A549 (cell line): ENCODE data around the gene TNFAIP8L1. TPM values are rescaled to one million over a fixed set of nuclear protein-coding genes. Genes with fewer than 3 reads are reported as not detected.

ENCODE experiments used
- ATAC-seq, 2 experiments: fragments of 200-7000 bp in 1 of 2; fragments of >200 bp in 1 of 2; cut with Nextera tagmentation in 1 of 2; cut with Tn5 transposase in 1 of 2; 3 replicates each; pipeline versions ENCODE4 v1.8.0 to v1.9.1; 2018 to 2020; ENCODE audit warnings: mild to moderate bottlenecking in 1 of 2, moderate library complexity in 1 of 2
- CTCF ChIA-PET: fragments of 300-600 bp; sonication (Branson Sonifier 250); formaldehyde crosslinking; extraction: SDS; loops from one replicate; lab custom pipeline; 2021; ENCODE audit warnings: antibody characterized with exemption, inconsistent platforms; lab: Yijun Ruan, JAX
- POLR2A ChIA-PET: fragments of 350-600 bp; formaldehyde crosslinking; extraction: SDS; loops from one replicate; lab custom pipeline; 2021; ENCODE audit warnings: antibody characterized with exemption, inconsistent platforms; lab: Yijun Ruan, JAX
- DNase-seq, 2 experiments: peaks; one replicate each; pipeline versions ENCODE4 v3.0.0 to v3.0.0-alpha.2; 2011 to 2016; ENCODE audit warnings: low read depth in 1 of 2, low spot score in 1 of 2
- FAIRE-seq: peaks from 2 replicates; lab custom pipeline; 2011; peaks lifted over from hg19 to GRCh38; lab: Jason Lieb, UNC
- H3K27ac ChIP-seq, 2 experiments: fragments of >200 bp; sonication (Bioruptor Twin); formaldehyde crosslinking; 3 replicates each; pipeline ENCODE4 v1.5.1; 2016 to 2017
- H3K4me1 ChIP-seq: fragments of >200 bp; sonication (Bioruptor Twin); formaldehyde crosslinking; 3 replicates; pipeline ENCODE4 v1.6.1; 2016
- H3K4me2 ChIP-seq: fragments of >200 bp; sonication (Bioruptor Twin); formaldehyde crosslinking; 3 replicates; pipeline ENCODE4 v1.6.1; 2016
- H3K4me3 ChIP-seq: fragments of >200 bp; sonication (Bioruptor Twin); formaldehyde crosslinking; 3 replicates; pipeline ENCODE4 v1.5.1; 2016
- H3K9me3 ChIP-seq: fragments of >200 bp; sonication (Bioruptor Twin); formaldehyde crosslinking; 3 replicates; pipeline ENCODE4 v1.6.1; 2016
- BHLHE40 ChIP-seq: IDR thresholded peaks from 2 replicates; pipeline ENCODE4 v1.6.1; 2012; ENCODE audit warnings: low read depth, low read length, inconsistent platforms
- CTCF ChIP-seq: fragments of >200 bp; sonication (Bioruptor Twin); formaldehyde crosslinking; IDR thresholded peaks from 3 replicates; pipeline ENCODE4 v1.5.1; 2016
- ELK1 ChIP-seq: fragments of 150-350 bp; IDR thresholded peaks from 2 replicates; pipeline ENCODE4 v1.6.1; 2014; ENCODE audit warnings: low read depth, mild to moderate bottlenecking, low read length
- EP300 ChIP-seq, 2 experiments: fragments of >200 bp; sonication (Bioruptor Twin); formaldehyde crosslinking; IDR thresholded peaks; 2 replicates in 1 of 2; 3 replicates in 1 of 2; pipeline ENCODE4 v1.6.1; 2016 to 2017
- ESRRA ChIP-seq: fragments of 150-350 bp; IDR thresholded peaks from 2 replicates; pipeline ENCODE4 v1.6.1; 2014; ENCODE audit warnings: mild to moderate bottlenecking, low read length, borderline replicate concordance
- FOSB ChIP-seq: fragments of 250-450 bp; sonication (Bioruptor Pico); IDR thresholded peaks from 2 replicates; pipeline ENCODE4 v1.5.0; 2020; ENCODE audit warnings: mild to moderate bottlenecking, moderate library complexity
- FOXS1 ChIP-seq: fragments of 250-450 bp; sonication (Bioruptor Pico); IDR thresholded peaks from 2 replicates; pipeline ENCODE4 v1.5.0; 2020; ENCODE audit warnings: mild to moderate bottlenecking, moderate library complexity
- HMGXB4 ChIP-seq: fragments of 250-450 bp; sonication (Bioruptor Pico); IDR thresholded peaks from 2 replicates; pipeline ENCODE4 v1.5.0; 2021; ENCODE audit warnings: mild to moderate bottlenecking, moderate library complexity, borderline replicate concordance
- HOXB13 ChIP-seq: fragments of 250-450 bp; sonication (Bioruptor Pico); IDR thresholded peaks from 2 replicates; pipeline ENCODE4 v1.5.0; 2020; ENCODE audit warnings: low read depth, mild to moderate bottlenecking, moderate library complexity
- JUN ChIP-seq, 2 experiments: fragments of >200 bp; sonication (Bioruptor Twin); formaldehyde crosslinking; IDR thresholded peaks; 2 replicates in 1 of 2; 3 replicates in 1 of 2; pipeline ENCODE4 v1.6.1; 2016 to 2017
- MYC ChIP-seq: IDR thresholded peaks from 2 replicates; pipeline ENCODE4 v1.6.1; 2012; ENCODE audit warnings: mild to moderate bottlenecking, inconsistent platforms, low read length, improper control_type of control experiment, borderline replicate concordance
- PBX3 ChIP-seq: IDR thresholded peaks from 2 replicates; pipeline ENCODE4 v1.6.1; 2012
- POLR2A ChIP-seq: IDR thresholded peaks from 2 replicates; pipeline ENCODE4 v1.6.1; 2012; ENCODE audit warnings: mild to moderate bottlenecking, low read length
- RAD21 ChIP-seq, 2 experiments: fragments of >200 bp in 1 of 2; sonication (Bioruptor Twin) in 1 of 2; formaldehyde crosslinking in 1 of 2; IDR thresholded peaks in 1 of 2; conservative IDR thresholded peaks in 1 of 2; 2 replicates in 1 of 2; 3 replicates in 1 of 2; pipeline ENCODE4 v1.6.1; 2012 to 2018; ENCODE audit warnings: inconsistent platforms in 1 of 2
- RFX5 ChIP-seq: fragments of 450-650 bp; IDR thresholded peaks from 2 replicates; pipeline ENCODE4 v1.7.1; 2014; ENCODE audit warnings: antibody characterized with exemption, mild to moderate bottlenecking, moderate library complexity
- SREBF2 ChIP-seq: fragments of 450-650 bp; IDR thresholded peaks from 2 replicates; pipeline ENCODE4 v1.6.1; 2014; ENCODE audit warnings: mild to moderate bottlenecking, moderate library complexity
- TP53 ChIP-seq: fragments of 250-450 bp; sonication (Bioruptor Pico); IDR thresholded peaks from 2 replicates; pipeline ENCODE4 v1.5.0; 2021; ENCODE audit warnings: mild to moderate bottlenecking, moderate library complexity
- USF2 ChIP-seq: fragments of 450-650 bp; IDR thresholded peaks from 2 replicates; pipeline ENCODE4 v1.6.1; 2014; ENCODE audit warnings: antibody characterized with exemption
- ZC3H11A ChIP-seq: fragments of 450-650 bp; IDR thresholded peaks from 2 replicates; pipeline ENCODE4 v1.6.1; 2014; ENCODE audit warnings: antibody characterized with exemption, mild to moderate bottlenecking
- ZSCAN20 ChIP-seq: fragments of 250-450 bp; sonication (Bioruptor Pico); IDR thresholded peaks from 2 replicates; pipeline ENCODE4 v1.8.0; 2022; ENCODE audit warnings: mild to moderate bottlenecking, moderate library complexity
- WGBS: methylation state at CpG from one replicate; pipeline ENCODE4 v1.1.6; 2017; ENCODE audit errors: missing lambda C conversion rate; 5-methylcytosine and 5-hydroxymethylcytosine counted together
- polyA plus RNA-seq, 4 experiments: library from polyadenylated mRNA; depleted of rRNA in 3 of 4; stranded (reverse); fragments of >200 nt; fragmentation: RNase III in 1 of 4; extraction: RNeasy Plus Mini Kit Qiagen cat#74134 plus additional on column Dnase treatment in 1 of 4; gene quantifications; 2 replicates in 3 of 4; 3 replicates in 1 of 4; pipeline ENCODE4 v1.2.3, GENCODE V29; 2011 to 2017

TNFAIP8L1 gene
- polyA plus RNA-seq, 2 of the 4 experiments (the other 2 are of a cell fraction): 3.2 to 5.9 TPM

- H3K4me1 ChIP-seq: peaks cover 3% of the 10 kb centered on the region; the same call in 1 of the 3 replicates
- H3K9me3 ChIP-seq: no peaks in the 10 kb centered on the region
- ChIA-PET POLR2A (no interaction called here), CTCF (interaction anchor here (0.6 to 4.8 kb wide), 10 partner anchors 9 to 134 kb away, joined by 3 to 23 read pairs (median 4); no protein-coding TSS in a partner anchor)
- DNase-seq: peak; percentile 70 to 78
- FAIRE-seq: no peak
- H3K4me3 ChIP-seq: peak overlapping the region; percentile 44
- peak overlapping the region; percentile 38 to 80; a peak in 4 of 6 replicates for H3K27ac ChIP-seq
- H3K4me2 ChIP-seq: peak overlapping the region; percentile 76
- TF ChIP-seq TP53 (CRISPR knock-in tag): no peak
- no peak for TF ChIP-seq HOXB13
- no peak for TF ChIP-seq EP300 (IDR thresholded peaks at IDR 0.05)
- no peak for TF ChIP-seq POLR2A
- no peak for TF ChIP-seq CTCF
- TF ChIP-seq JUN (IDR thresholded peaks at IDR 0.05): no peak
- TF ChIP-seq ELK1: no peak
- no peak for TF ChIP-seq ZSCAN20 (CRISPR knock-in tag)
- TF ChIP-seq ZC3H11A: no peak
- TF ChIP-seq RFX5: no peak
- TF ChIP-seq HMGXB4 (CRISPR knock-in tag): no peak
- TF ChIP-seq ESRRA: no peak
- no peak for TF ChIP-seq PBX3
- no peak for TF ChIP-seq USF2
- no peak for TF ChIP-seq BHLHE40
- no peak for TF ChIP-seq SREBF2
- no peak for TF ChIP-seq MYC
- no peak for TF ChIP-seq FOXS1 (CRISPR knock-in tag)
- TF ChIP-seq RAD21 (conservative IDR thresholded peaks at IDR 0.05 in 1 of 2, IDR thresholded peaks at IDR 0.05 in 1 of 2): no peak
- TF ChIP-seq FOSB (CRISPR knock-in tag): no peak
- peak; percentile 67 to 80 for ATAC-seq
- 1% methylated on average over 11 of the region's 32 CpGs for WGBS
Measured at GRCh38 chr19:4597975-4598671, 41.2 kb upstream of the TNFAIP8L1 start.
